Fibroblast of skin of abdomen (primary cell): ENCODE results near the gene GTSE1.

Experiments
- DNase-seq: peaks from one replicate; pipeline ENCODE4 v3.0.0-alpha.2; 2013

The GTSE1 gene

GRCh38 chr22:46330426-46330825 lies 33.8 kb downstream of the GTSE1 start:
- DNase-seq: no peak

- no peak for DNase-seq
Measured at GRCh38 chr22:46331496-46331895, 34.8 kb downstream of the GTSE1 start.

- DNase-seq: peak; percentile 85
Measured at GRCh38 chr22:46335201-46336118, 38.8 kb downstream of the GTSE1 start, which contains the start of gene TRMU. TSS of gene TRMU (plus strand) at chr22:46335714. CDS start at chr22:46335765, 51 bp downstream.

GRCh38 chr22:46336119-46337078 lies 39.7 kb downstream of the GTSE1 start:
- DNase-seq: no peak

GRCh38 chr22:46337870-46338269 lies 41.2 kb downstream of the GTSE1 start:
- no peak for DNase-seq

GRCh38 chr22:46338636-46339035 lies 42.0 kb downstream of the GTSE1 start:
- no peak for DNase-seq

- no peak for DNase-seq
Measured at GRCh38 chr22:46339956-46340355, 43.3 kb downstream of the GTSE1 start.

- no peak for DNase-seq
Measured at GRCh38 chr22:46340676-46341075, 44.0 kb downstream of the GTSE1 start.

GRCh38 chr22:46346680-46347405 lies 50.2 kb downstream of the GTSE1 start:
- no peak for DNase-seq

- DNase-seq: no peak
Measured at GRCh38 chr22:46347646-46348045, 51.0 kb downstream of the GTSE1 start.

- no peak for DNase-seq
Measured at GRCh38 chr22:46348099-46348695, 51.5 kb downstream of the GTSE1 start.

- no peak for DNase-seq
Measured at GRCh38 chr22:46349238-46349637, 52.6 kb downstream of the GTSE1 start.

- DNase-seq: no peak
Measured at GRCh38 chr22:46349681-46350080, 53.0 kb downstream of the GTSE1 start.

- no peak for DNase-seq
Measured at GRCh38 chr22:46350121-46350520, 53.5 kb downstream of the GTSE1 start.

- DNase-seq: no peak
Measured at GRCh38 chr22:46350646-46351045, 54.0 kb downstream of the GTSE1 start.

GRCh38 chr22:46351131-46351735 lies 54.6 kb downstream of the GTSE1 start:
- DNase-seq: no peak

GRCh38 chr22:46351767-46352166 lies 55.1 kb downstream of the GTSE1 start:
- no peak for DNase-seq

- no peak for DNase-seq
Measured at GRCh38 chr22:46352276-46352675, 55.6 kb downstream of the GTSE1 start.

GRCh38 chr22:46352691-46353386 lies 56.2 kb downstream of the GTSE1 start:
- peak; percentile 6 for DNase-seq

GRCh38 chr22:46353483-46354105 lies 56.9 kb downstream of the GTSE1 start:
- DNase-seq: no peak
